Effector memory CD4-positive, alpha-beta T cell (primary cell): ENCODE measurements around the gene TCHP.

Experiments
- DNase-seq, 3 donors: peaks; one replicate each; pipeline ENCODE4 v3.0.0-alpha.2; 2020
- H3K27ac ChIP-seq: 2 replicates; pipeline ENCODE4 v1.7.0; 2013; ENCODE audit warnings: mild to moderate bottlenecking, low read length, moderate library complexity; ENCODE audit not compliant: insufficient read depth, poor library complexity, severe bottlenecking
- H3K27me3 ChIP-seq: replicated peaks from 2 replicates; pipeline ENCODE4 v1.7.0; 2013; ENCODE audit warnings: mild to moderate bottlenecking, low read length; ENCODE audit not compliant: insufficient read depth, control insufficient read depth, poor library complexity, severe bottlenecking
- H3K36me3 ChIP-seq: 2 replicates; pipeline ENCODE4 v1.7.0; 2013; ENCODE audit warnings: mild to moderate bottlenecking, low read length, moderate library complexity; ENCODE audit not compliant: control insufficient read depth, insufficient read depth
- H3K4me1 ChIP-seq: 2 replicates; pipeline ENCODE4 v1.7.0; 2013; ENCODE audit warnings: low read length, mild to moderate bottlenecking; ENCODE audit not compliant: control insufficient read depth, insufficient read depth, poor library complexity, severe bottlenecking
- H3K4me3 ChIP-seq: 2 replicates; pipeline ENCODE4 v1.7.0; 2013; ENCODE audit warnings: low read length, low read depth, mild to moderate bottlenecking; ENCODE audit not compliant: insufficient read depth, poor library complexity, severe bottlenecking
- H3K9me3 ChIP-seq: 2 replicates; pipeline ENCODE4 v1.7.0; 2013; ENCODE audit warnings: mild to moderate bottlenecking, low read length, moderate library complexity; ENCODE audit not compliant: control insufficient read depth

Gene TCHP

DNA sequence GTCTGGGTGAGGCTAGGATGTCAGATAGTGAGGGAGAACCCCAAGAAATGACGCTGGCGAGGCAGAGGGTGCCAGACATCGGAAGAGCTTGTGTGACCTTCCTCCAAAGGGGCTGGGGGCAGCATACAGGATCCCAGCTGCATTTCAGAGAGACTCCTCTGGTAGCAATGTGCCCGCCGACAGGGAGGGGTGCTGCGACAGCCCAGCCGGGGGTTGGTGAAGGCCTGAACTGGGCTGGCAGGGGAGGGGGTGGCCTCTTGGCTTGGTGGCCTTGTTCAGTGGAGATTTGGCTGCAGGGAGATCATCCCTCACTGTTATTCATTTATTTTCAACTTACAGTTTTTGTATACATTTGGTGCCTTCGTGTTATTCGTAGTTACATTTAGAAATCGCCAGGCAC is 5.2 kb downstream of the TCHP start:
- no peak overlapping the region for H3K27ac ChIP-seq
- H3K27me3 ChIP-seq, result no peaks in the 10 kb centered on the region
- H3K9me3 ChIP-seq, result no peaks in the 10 kb centered on the region
- H3K36me3 ChIP-seq, result peaks cover 63% of the 10 kb centered on the region
- no peak overlapping the region for H3K4me3 ChIP-seq
- H3K4me1 ChIP-seq, result peaks cover 5% of the 10 kb centered on the region
- no peak for DNase-seq

DNA sequence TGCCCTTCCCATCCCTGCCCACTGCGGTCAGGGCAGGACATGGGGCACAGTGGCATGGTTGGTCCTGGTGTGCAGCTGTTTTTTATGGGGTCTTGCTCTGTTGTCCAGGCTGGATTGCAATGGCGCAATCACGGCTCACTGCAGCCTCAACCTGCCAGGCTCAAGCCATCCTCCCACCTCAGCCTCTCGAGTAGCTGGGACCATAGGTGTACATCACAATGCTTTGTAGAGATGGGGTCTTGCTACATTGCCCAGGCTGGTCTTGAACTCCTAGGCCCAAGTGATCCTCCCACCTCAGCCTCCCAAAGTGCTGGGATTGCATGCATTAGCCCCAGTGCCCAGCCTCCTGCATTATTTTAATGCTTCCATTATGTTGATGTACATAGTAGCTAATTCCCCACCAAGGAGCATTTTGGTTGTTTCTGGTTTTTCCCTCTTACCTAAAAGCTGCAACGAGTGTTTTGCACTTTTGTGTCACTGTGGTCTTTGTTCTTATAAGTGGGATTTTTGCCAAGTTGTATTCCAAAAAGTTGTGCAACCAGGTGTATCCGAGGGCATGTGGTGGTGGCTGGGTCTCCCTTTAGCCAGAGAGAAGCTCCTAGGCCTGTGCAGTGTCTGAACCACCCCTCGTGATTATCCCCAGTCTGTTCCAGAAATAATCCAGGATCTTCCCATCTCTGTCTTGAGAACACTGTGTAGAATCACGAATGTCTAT is 10.3 kb downstream of the TCHP start:
- H3K27me3 ChIP-seq, result no peaks in the 10 kb centered on the region
- peaks cover 74% of the 10 kb centered on the region for H3K36me3 ChIP-seq

DNA sequence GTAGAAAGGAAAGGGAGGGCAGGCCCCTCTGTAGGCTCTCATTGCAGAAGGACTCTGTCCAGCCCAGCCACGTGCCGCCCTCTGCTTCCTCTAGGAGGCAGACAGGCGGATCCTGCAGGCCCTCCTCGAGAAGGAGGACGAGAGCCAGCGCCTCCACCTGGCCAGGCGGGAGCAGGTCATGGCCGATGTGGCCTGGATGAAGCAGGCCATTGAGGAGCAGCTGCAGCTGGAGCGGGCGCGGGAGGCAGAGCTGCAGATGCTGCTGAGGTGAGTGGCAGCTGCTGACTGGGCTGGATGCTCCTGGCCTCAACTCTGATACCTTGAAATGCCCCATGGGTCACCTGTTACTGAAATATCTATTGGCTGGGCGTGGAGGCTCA is 10.9 kb downstream of the TCHP start:
- Histone ChIP-seq H3K27me3 (no peaks in the 10 kb centered on the region), H3K27ac (no peak overlapping the region), H3K4me3 (no peak overlapping the region), H3K36me3 (peaks cover 75% of the 10 kb centered on the region), H3K4me1 (no peaks in the 10 kb centered on the region), H3K9me3 (no peaks in the 10 kb centered on the region)
- DNase-seq, result no peak

More for the DNA sequence above, 10.3 kb downstream of the TCHP start:
- Histone ChIP-seq H3K4me1 (no peaks in the 10 kb centered on the region), H3K9me3 (no peaks in the 10 kb centered on the region), H3K27ac (no peak overlapping the region), H3K4me3 (no peak overlapping the region)
- no peak for DNase-seq

GRCh38 chr12:109912855-109913321 is 12.8 kb downstream of the TCHP start:
- Histone ChIP-seq H3K4me1 (no peaks in the 10 kb centered on the region), H3K27ac (no peak overlapping the region), H3K4me3 (no peak overlapping the region), H3K9me3 (no peaks in the 10 kb centered on the region), H3K27me3 (no peaks in the 10 kb centered on the region), H3K36me3 (peaks cover 75% of the 10 kb centered on the region)
- DNase-seq, result no peak

- no peak overlapping the region for H3K27ac ChIP-seq
- H3K9me3 ChIP-seq, result no peaks in the 10 kb centered on the region
- no peak for DNase-seq
- no peaks in the 10 kb centered on the region for H3K4me1 ChIP-seq
- H3K27me3 ChIP-seq, result no peaks in the 10 kb centered on the region
- peaks cover 65% of the 10 kb centered on the region for H3K36me3 ChIP-seq
- H3K4me3 ChIP-seq, result no peak overlapping the region
Measured at GRCh38 chr12:109914461-109914860, 14.4 kb downstream of the TCHP start.

DNA sequence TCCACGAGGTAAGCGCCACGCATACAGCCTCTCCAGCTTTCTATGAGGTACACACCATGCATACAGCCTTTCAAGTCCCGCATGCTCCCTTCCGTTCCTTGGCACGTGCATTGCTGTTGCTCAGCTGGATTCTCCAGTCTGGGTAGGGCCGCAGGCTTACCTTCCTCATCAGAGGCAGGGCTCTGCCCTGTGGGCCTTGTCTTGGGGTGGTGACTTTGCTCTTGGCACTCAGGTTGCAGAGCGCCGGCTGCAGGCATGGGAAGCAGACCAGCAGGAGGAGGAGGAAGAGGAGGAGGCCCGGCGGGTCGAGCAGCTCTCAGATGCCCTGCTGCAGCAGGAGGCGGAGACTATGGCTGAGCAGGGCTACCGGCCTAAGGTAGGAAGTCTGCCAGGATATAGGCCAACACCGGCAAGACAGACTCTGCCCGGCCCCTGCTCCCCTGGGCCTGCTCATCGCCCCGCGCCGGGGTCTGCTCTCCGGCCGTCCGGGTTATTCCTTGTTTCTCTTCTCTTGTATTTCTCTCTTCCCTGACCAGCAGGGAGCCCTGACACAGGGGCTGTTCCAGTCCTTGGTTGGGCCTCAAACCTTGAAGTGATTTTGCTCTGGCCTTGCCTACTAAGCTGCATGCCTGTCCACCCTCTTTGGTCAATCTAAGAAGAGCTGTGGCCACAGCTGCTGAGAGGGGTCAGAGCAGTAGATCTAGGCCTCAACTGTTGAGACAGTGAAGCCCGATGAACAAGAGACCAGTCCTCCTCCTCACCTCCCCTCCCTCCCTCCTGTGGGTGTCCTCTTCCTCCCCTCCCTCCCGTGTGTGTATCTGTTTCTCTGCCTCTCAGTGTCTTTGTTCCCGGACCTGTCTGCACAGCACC is 15.3 kb downstream of the TCHP start:
- Histone ChIP-seq H3K27ac (no peak overlapping the region), H3K4me1 (no peaks in the 10 kb centered on the region), H3K36me3 (peaks cover 66% of the 10 kb centered on the region), H3K27me3 (no peaks in the 10 kb centered on the region), H3K9me3 (no peaks in the 10 kb centered on the region), H3K4me3 (no peak overlapping the region)
- no peak for DNase-seq

DNA sequence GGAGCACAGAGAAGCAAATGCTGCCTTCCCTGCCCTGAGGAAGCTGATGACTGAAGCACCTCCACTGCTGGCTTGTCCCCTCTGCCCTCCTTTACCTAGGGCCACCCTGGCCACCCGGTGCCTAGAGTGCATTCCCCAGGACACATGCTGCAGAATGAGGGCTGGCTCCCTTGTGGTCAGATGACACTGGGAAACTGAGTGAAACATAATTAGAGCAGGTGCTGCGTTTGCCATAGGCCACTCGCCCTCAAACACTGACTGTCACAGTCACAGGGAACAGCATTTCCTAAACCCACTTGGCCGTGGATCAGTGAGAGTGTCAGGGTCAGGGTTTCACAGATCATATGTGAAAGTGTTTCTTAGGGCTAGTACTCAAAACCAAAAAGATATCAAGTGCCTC is 16.0 kb downstream of the TCHP start:
- Histone ChIP-seq H3K4me3 (no peak overlapping the region), H3K27me3 (no peaks in the 10 kb centered on the region), H3K9me3 (no peaks in the 10 kb centered on the region), H3K4me1 (no peaks in the 10 kb centered on the region), H3K27ac (no peak overlapping the region), H3K36me3 (peaks cover 71% of the 10 kb centered on the region)
- DNase-seq, result no peak

DNA sequence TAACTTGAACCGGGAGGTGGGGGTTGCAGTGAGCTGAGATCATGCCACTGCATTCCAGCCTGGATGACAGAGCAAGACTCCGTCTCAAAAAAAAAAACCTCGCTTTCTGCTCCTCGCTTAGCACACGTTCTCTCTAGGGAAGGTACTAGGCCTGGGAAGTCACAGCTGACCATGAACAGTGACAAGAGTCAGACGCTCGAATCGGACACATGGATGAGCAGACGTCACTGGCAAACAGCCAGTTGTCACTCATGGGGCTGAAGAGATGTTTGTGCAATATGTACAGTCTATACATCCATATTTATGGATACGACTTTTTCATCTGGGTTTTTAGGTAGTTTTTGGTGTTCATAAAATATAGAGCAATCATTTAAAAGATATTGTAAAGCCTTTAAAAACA is 19.4 kb downstream of the TCHP start:
- Histone ChIP-seq H3K27me3 (no peaks in the 10 kb centered on the region), H3K4me3 (no peak overlapping the region), H3K9me3 (no peaks in the 10 kb centered on the region), H3K27ac (no peak overlapping the region), H3K4me1 (no peaks in the 10 kb centered on the region), H3K36me3 (peaks cover 49% of the 10 kb centered on the region)
- no peak for DNase-seq

GRCh38 chr12:109920261-109920780 is 20.2 kb downstream of the TCHP start:
- peaks cover 44% of the 10 kb centered on the region for H3K36me3 ChIP-seq

GRCh38 chr12:109921982-109922381 is 21.9 kb downstream of the TCHP start:
- Histone ChIP-seq H3K4me3 (no peak overlapping the region), H3K4me1 (no peaks in the 10 kb centered on the region), H3K9me3 (no peaks in the 10 kb centered on the region), H3K27ac (no peak overlapping the region), H3K27me3 (no peaks in the 10 kb centered on the region), H3K36me3 (peaks cover 28% of the 10 kb centered on the region)
- DNase-seq, result no peak

More at GRCh38 chr12:109920261-109920780, 20.2 kb downstream of the TCHP start:
- H3K4me3 ChIP-seq, result no peak overlapping the region
- H3K4me1 ChIP-seq, result no peaks in the 10 kb centered on the region
- H3K9me3 ChIP-seq, result no peaks in the 10 kb centered on the region
- no peaks in the 10 kb centered on the region for H3K27me3 ChIP-seq
- DNase-seq, result no peak
- no peak overlapping the region for H3K27ac ChIP-seq
